ENCODE results near the gene TMEM86B.

TMEM86B gene, protein sequence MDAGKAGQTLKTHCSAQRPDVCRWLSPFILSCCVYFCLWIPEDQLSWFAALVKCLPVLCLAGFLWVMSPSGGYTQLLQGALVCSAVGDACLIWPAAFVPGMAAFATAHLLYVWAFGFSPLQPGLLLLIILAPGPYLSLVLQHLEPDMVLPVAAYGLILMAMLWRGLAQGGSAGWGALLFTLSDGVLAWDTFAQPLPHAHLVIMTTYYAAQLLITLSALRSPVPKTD

DNA sequence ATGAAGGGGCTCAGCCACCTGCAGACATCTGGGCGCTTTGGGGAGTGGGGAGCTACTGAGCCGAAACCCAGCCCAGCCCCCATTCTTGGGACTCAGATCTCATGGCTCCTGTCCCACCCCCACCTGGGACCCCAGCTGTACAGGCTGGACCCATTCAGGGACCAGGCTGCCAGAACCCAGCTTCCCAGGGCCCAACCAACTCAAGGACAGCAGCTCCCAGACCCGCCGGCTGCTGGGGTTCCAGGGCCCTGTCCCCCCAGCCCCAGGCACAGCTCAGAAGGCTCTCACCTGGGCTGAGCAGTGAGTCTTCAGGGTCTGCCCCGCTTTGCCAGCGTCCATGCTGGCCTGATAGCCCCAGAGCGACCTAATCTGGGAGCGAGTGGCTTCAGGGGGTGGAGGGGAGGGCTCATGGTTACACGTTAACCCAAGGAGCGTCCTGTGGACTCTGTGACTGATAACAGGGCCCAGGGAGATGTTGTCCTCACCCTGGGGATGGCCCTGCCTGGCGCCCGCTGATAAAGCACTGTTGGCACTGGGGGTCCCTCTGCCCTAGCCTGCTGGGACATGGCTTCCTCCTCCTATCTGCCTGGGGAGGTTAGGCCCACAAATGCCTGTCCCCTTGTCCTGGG, at the start of gene TMEM86B:
Gene TMEM86B, minus strand, starts transcription at position 361 of the 629 bp plus-strand sequence. Its CDS starts 22 bp downstream, at position 339.
- DNase-seq: no peak

DNA sequence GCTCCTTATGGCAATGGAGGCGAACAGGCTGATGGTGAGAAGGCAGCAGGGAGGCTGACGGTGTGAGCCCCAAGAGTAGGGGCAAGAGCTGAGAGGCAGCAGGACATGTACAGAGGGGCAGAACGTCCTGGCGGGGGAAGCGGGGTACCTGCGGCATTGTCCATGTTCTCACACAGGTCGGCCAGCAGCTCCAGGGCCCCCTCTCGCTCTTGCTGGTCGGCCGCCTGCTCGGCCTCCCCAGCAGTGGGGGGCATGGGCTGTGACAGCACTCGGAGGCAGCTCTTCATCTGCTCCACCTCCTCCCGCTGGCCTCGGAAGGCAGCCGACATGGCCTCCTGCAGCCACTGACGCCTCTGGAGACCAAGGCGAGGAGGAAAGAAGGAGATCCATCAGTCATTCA, 48.9 kb upstream of the TMEM86B start:
- no peak for DNase-seq

DNA sequence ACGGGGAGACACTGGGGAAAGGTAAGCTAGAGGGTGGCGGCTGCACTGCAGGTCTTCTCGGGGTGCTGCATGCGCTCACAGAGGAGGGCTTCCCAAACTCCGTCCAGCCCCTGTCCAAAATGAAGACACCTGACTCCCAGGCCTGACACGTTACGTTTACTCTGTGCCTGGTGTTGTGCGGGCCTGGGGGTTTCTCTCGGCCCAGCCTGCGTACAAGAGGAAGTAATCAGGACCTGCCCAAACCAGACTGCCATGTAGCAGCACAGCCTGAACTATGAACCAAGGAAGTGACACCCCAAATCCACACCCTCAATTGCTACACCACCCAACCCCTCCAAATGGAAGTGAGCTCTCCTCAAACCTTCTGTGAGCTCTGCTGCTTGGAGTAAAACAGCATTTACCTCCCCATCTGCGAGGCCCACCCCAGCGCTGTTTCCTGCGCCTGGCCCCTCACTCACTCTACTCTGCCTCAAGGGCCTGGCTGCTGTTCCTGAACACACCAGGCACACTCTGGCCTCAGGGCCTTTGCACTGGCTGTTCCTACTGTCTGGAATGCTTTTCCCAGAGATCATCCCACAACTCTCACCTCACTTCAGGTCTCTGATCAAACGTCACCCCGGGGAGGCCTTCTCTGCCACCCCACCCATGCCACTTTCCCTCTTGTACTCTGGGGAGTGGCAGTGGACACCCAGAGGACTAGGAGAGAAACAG, 48.3 kb upstream of the TMEM86B start:
- DNase-seq: no peak

DNA sequence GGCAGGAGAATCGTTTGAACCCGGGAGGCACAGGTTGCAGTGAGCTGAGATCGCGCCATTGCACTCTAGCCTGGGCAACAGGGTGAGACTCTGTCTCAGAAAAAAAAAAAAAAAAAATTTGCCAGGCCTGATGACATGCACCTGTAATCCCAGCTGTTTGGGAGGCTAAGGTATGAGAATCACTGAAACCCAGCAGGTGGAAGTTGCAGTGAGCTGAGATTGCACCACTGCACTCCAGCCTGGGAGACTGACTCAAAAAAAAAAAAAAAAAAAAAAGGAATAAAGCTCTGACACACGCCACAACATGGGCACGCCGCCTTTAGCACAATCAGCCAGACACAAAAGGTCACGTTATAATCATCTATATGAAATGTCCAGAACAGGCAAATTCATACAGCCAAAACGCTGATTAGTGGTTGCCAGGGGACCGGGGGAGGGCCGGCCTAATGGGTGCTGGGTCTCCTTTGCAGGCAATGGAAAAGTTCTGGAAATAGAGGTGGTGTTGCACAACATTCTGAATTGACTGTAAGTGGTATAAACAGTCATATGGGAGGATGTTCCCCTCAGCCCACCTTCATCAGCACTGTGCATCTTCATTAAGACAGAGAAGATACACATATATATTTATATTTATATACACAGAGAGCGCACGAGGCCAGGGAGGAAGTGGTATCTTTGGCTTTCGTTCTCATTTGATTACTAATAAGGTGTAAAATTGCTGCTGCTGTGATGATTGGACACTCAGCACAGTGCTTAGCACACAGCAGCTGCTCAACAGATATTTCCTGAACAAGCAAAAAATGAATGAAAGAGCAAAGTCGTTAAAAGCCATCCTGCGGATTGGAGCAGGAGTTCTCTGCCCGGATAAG, 47.5 kb upstream of the TMEM86B start:
- no peak for DNase-seq

DNA sequence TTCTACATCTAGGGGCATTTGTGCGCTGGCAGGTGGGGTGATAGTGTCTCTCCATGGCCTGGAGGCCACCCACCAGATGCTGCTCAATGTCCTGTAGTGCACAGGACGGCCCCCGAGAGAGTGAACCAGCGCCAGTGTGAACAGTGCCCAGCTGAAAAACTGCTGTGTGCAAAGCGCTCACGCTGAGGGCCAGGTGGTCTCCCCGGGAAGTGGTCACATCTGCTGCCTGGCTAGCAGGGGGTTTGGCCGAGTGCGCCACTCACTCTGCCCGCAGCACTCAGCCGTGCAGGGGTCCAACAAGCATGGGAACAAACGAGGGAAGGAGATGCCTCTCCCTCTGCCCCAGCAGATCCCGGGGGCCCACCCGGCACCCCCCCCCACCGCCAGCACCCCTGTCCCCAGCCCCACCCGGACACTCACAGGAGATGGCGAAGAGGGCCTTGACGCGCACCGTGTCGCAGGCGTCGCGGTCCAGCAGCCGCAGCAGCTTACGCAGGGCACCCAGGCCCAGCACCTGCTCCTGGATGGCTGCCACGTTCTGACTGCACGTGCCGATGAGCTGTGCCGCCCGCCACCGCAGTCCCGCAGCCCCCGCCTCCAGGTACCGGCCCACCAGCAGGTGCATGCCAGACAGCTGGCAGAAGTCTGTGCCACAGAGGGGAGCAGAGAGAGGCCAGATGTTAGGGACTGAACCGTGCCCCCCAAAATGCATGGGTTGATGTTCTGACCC, 45.6 kb upstream of the TMEM86B start:
- no peak for DNase-seq

DNA sequence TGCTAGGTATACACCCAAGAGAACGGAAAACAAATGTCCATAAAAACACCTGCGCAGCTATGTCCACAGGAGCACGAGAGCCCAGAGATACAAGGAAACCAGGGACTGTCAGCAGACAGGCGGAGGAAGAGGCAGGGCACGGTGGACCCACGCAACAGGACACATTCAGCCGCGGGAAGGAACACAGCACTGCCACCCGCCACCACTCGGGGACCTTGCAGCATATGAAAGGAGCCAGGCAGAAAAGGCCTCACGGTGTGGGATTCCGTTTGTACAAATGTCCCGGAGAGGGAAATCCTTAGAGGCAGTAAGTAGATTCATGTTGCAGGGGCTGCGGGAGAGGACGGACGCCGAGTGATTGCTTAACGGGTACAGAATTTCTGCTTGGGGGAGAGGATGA, 43.6 kb upstream of the TMEM86B start:
- no peak for DNase-seq

DNA sequence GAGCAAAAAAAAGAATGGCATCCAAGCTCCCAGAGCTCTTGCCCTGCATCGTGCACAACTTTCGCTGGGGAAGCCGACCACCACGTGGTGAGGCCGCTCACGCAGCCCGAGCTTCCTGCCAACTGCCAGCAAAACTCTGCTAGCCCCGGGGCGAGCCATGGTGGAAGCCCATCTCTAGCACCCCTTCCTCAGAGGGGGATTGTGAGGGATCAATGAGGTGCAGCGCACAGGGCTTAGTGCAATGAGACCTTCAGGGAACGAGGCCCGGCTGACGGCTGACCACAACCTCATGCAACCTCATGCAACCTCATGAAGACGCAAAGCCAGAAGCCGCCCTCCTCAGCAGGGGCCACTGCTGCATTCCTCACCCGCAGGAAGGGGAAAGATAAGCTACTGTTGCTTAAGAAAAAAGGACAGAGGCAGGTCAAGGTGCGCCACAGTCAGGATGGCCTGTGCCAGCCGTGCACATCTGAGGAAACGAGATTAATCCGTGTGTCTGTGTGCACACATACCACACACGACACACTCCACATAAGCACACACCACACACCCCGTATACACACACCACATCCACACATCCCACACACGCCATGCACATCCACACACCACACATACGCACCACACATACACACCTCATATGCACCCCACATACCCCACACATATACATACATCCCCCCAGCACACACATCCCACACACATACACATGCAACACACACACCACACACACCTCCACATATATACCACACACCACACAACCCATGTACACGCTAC, 41.8 kb upstream of the TMEM86B start:
- DNase-seq: no peak

DNA sequence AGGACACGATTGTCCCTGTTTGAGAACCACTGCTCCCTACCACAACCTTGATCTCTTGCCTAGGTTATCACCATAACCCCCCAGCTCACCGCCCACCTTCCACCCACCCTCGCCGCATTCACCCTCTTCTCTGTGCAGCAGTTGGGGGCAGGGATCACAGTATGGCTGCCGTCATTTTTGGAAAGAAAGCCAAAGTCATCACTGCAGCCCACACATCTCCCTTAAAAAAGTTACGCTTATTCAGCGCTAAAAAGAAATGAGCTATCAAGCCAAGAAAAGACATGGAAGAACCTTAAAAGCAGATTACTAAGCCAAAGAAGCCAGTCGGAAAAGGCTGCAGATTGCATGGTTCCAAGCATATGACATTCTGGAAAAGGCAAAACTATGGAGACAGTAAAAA, 40.7 kb upstream of the TMEM86B start:
- DNase-seq: no peak

DNA sequence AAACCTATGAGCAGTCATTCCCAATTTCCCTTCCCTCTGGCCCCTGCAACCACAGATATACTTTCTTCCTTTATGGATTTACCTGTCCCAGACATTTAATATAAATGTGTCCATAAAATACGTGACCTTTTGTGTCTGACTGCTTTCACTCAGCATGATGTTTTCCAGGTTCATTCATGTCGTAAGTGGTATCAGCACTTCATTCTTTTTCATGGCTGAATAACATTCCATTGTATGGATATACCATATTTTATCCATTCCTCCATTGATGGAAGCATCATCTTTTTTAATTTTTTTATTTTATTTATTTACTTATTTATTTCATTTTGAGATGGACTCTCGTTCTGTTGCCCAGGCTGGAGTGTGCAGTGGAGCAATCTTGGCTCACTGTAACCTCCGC, 38.3 kb upstream of the TMEM86B start:
- DNase-seq: no peak

DNA sequence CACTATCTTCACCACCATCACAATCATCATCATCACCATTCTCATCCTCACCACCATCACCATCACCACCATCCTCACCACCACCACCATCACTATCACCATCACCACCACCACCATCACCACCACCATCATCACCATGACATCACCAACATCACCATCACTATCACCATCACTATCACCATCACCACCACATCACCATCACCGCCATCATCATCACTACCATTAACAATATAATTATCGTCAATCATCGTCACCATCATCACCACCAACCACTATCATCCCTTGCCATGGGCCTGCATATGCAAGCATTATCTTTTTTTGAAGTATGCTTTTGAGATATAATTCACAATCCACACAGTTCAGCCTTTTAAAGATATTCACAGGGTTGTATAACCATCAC, 37.8 kb upstream of the TMEM86B start:
- no peak for DNase-seq

DNA sequence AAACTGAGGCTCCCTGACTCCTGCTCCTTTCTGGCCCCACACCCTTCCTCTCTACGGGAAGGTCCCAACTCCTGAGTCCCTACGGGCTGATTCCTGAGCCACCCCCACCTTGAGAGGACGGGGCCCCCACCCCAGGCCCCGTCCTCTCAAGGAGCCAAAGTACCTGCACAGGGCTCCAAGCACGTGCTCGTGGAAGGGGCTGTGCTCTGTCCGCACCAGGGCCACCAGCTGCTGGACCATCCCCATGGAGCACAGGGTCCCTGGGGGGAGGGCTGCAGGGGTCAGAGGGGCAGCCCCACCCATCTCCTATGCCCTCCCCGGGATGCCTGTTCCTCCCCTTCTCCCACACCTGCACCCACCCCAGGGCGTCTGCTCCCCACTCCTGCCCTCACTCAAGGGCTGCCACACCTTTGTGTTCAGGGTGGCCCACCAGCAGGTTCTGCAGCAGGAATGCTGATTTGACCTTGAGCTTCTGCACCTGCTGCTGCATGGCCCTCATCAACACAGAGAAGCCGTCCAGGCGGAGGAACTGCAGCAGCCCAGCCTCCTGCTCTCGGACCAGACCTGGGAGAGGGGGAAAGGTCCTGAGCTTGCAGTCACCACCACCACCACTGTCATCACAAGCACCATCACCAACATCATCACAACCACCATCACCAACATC, 37.3 kb upstream of the TMEM86B start:
- DNase-seq: no peak

DNA sequence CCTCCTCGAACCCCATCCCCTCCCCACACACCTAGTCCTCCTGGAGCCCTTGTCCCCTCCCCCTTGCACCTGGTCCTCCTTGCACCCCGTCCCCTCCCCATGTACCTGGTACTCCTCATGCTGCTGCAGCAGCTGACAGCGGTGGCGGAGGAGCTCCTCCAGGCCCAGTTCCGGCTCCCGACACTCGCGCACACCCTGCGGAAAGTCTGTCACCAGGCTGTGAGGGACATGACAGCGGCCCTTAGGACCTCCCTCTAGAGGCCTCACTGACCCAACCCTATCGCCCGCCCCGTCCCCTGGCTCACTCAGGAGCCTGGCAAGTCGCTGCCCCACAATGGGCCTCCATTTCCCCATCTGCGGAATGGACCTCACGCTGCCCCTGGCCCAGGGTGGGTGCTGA, 36.6 kb upstream of the TMEM86B start:
- no peak for DNase-seq

DNA sequence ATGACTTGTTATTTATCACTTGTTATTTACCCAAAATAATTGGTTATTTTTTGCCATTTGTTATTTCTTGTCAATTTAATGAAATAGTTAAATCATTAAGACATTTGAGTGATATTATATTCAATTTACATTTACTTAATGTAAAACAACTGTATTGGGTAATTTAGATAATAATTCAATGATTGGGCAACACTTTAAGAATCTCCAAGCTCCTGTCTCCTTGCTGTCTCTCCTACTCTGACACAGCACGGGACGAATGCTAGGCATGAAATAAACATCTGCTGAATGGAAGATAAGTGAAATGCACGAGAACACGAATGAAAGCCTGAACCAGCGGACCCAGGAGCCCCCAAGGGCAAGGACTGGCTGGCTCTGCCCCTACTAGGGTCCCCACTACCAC, 36.0 kb upstream of the TMEM86B start:
- no peak for DNase-seq

DNA sequence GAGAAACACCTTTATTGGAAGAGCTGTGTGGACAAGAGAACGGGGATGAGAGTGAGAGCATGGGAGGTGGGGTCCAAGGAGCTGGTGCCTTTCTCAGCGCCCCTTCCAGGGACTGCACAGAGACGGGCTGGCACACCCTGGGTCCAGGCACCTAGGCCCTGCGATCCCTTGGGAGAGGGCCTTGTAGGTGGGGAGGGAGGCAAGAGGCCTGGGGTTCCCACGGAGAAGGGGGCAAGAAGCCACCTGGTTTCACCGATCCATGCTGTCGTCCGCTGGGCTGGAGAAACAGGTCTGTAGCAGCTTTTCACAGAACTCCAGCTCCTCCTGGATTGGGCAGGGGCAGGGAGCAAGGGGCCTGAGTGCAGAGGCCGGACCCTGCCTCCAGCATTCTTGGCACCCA, 33.8 kb upstream of the TMEM86B start:
- DNase-seq: no peak

DNA sequence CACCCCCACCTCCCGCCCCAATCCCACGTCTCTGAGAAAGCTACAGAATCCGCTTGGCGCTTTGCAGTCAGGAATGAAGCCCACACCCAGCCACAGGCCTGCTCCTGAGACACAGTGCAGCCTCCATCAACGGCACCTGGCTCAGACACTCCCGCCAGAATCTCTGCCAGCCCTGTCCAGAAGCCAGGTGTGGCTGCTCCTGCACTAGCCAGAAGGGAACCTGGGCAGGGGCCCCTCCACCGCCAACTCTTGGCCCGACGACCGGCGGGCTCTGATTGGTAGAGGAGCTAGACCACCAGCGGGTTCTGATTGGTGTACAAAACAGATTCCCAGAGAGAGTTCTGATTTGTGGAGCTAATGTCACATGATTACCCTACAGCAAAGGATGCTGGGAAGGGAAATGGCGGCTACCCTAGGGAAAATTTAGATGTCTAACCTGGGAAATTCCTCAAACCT, 33.1 kb upstream of the TMEM86B start:
- DNase-seq: no peak

DNA sequence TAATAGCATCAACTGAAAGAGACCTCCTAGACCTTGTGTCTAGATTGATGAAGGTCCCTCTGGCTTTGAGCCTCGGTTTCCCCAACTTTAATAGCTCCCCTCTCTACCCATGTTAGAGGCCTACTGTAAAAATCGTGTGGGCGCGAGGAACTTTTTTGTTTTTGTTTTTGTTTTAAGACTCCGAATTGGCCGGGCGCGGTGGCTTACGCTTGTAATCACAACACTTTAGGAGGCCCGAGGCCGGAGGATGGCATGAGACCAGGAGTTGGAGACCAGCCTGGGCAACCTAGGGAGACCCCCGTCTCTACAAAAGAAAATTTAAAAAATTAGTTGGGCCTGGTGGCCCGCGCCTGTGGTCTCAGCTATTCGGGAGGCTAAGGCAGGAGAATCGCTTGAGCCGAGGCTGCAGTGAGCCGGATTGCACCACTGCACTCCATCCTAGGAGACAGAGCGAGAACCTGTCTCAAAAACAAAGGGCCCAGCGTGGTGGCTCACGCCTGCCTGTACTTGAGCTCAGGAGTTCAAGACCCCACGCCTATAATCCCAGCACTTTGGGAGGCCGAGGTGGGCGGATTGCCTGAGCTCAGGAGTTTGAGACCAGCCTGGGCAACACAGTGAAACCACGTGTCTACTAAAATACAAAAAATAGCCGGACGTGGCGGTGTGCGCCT, 31.1 kb upstream of the TMEM86B start:
- no peak for DNase-seq

DNA sequence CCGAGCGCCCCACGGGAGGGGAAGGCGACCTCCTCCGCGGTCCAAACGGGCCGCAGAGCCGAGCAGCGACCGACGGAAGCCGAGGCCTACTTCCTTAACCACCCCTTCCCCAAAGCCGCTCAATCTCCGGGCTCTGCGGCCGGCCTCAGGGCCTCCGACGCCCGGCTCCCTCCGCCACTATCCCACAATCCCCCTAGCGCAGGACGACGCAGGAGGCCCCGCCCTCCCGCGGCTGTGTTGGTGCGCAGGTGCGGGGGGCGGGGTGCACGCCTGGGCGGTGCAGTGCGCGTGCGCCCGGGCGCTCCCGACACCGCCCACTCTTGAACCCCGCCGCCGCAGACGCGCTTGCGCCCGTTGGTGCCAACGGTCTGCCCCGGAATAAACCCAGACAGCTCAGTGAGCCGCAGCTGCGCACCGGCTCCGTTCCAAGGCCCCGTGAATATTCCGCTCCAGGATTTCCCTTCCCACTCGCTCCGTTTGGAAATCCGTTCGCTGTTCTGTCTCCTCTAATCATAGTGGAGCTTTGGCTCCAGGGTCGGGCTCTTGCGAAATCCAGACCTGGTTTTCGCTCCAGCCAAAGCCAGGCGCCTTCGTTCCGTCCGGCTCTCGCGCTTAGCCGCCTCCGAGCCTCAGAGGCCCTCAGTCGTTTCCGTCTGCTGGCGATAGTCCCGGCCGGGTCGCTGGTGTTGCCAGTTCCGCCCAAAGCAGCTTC, 30.4 kb upstream of the TMEM86B start, which contains the start of gene PPP6R1:
Gene PPP6R1, minus strand, starts transcription at position 190 of the 712 bp plus-strand sequence. CDS start 11,914 bp downstream, outside the sequence.
- DNase-seq: peak; percentile 99

DNA sequence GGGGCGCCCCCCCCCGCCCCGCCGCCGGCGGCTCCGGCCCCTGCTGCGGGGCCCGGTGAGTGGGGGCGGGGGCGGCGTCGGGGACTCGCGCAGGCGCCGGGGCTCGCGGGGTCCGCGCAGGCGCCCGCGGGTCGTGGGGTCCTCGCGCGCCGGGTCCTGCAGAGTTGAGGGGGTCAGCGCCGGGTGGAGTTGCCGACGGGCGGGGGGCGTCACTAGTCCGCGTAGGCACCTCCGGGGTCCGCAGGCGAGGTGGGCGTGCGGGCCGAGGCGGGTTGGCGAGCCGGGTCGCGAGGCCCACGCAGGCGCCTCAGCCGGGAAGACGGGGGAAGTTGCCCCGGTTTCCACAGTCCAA, 29.9 kb upstream of the TMEM86B start:
- DNase-seq: peak; percentile 58

DNA sequence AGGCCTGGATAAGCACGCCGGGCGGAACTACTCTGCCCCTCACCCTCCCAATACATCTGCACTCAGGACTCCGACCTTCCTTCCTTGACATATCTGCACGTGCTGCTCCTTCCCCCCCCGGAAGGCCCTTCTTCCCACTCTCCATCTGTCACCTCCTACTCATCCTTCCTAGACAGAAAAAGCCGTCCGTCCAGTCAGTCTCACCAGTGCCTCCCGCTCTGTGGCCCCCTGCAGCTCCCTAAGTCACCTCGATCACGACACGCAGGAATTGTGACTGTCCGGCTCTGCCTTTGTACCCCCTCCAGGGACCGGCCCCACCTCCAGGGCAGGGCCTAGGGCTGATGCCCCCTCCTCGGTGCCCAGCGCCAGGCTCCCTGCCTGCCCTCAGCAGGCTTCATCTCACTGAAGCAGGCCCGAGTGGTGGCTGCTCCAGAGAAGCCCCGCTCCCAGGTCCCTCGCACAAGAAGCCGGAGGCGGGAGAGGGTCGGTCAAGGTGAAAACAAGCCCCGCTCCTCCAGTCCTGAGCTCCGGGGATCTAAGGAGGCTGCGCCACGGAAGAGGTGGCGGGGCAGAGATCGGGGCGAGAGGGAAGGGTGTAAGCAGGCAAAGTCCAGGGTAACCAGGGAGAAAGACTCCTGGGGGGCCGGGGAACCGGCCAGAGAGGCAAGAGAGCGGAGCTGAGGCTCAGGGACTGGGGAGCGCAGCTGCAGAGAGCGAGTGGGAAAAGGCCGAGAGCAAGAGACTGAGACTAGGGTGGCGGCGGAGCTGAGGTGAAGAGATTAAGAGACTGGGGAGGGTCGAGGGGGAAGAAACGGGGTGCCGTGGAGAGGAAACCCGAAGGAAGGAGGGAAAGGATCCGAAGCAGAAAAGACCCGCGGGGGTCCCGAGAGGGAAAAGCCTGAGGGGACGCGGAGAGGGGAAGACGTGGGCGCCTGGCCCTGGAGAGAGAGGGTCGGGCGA, 29.2 kb upstream of the TMEM86B start:
- peak; percentile 67 for DNase-seq

Measured in DMS53 (cell line).